ENCODE data around the gene ADAM8.

DNA sequence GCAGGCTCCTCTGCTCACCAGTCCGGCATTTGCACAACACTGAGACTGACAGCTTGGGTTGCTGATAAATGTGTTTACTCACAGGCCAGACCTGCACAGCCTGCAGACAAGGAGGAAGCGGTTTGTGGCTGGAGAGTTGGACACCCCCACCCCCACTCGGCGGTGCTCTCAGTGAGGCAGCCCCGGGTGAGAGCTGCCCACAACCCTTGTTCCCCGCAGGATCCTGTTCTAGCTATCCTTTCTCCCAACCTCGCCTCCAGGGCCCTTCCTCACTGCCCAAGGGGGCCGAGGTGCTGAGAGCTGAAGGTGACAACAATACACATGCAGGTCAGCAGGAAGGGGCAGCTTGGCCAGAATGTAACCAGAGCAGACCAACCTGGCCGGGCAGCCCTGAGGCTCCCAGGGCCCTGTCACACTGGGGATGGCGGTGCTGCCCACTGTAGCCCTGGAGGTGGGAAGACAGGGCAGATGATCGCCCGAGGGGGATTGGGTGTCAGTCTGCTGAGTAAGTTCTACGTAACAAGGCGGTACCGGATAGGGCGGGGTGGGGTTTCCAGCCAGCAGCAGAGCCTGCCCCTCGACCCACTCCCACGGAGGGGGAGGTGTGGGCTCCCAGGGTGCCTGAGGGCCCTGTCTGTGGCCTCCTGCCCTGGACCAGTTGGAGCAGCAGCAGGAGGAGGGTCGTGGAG is 2.1 kb upstream of the ADAM8 start:
- TF ChIP-seq, protein P1, sequence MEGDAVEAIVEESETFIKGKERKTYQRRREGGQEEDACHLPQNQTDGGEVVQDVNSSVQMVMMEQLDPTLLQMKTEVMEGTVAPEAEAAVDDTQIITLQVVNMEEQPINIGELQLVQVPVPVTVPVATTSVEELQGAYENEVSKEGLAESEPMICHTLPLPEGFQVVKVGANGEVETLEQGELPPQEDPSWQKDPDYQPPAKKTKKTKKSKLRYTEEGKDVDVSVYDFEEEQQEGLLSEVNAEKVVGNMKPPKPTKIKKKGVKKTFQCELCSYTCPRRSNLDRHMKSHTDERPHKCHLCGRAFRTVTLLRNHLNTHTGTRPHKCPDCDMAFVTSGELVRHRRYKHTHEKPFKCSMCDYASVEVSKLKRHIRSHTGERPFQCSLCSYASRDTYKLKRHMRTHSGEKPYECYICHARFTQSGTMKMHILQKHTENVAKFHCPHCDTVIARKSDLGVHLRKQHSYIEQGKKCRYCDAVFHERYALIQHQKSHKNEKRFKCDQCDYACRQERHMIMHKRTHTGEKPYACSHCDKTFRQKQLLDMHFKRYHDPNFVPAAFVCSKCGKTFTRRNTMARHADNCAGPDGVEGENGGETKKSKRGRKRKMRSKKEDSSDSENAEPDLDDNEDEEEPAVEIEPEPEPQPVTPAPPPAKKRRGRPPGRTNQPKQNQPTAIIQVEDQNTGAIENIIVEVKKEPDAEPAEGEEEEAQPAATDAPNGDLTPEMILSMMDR (IDR thresholded peaks at IDR 0.05; ENCODE audit: control extremely low read depth in 1 of 3, insufficient read depth in 1 of 3, low read depth in 1 of 3, low read length in 3 of 3), result no peak
- no peak for TF ChIP-seq TCF12 (IDR thresholded peaks at IDR 0.05; ENCODE audit: low read depth, low read length)
- TF ChIP-seq POLR2A (IDR thresholded peaks at IDR 0.05; ENCODE audit: control extremely low read depth in 1 of 2, low read depth in 2 of 2, low read length in 2 of 2), result no peak
- TF ChIP-seq NRF1 (IDR thresholded peaks at IDR 0.05; ENCODE audit: low read depth, low read length), result no peak
- TF ChIP-seq RFX5 (IDR thresholded peaks at IDR 0.05; ENCODE audit: borderline replicate concordance, low read depth, low read length), result no peak
- TF ChIP-seq POLR2AphosphoS5 (IDR thresholded peaks at IDR 0.05; ENCODE audit: low read depth, low read length), result no peak
- no peak for TF ChIP-seq EGR1 (IDR thresholded peaks at IDR 0.05; ENCODE audit: borderline replicate concordance, low read depth, low read length)
